CD4-positive, alpha-beta T cell treated with Interleukin-15 for 1 hour (primary cell): ENCODE measurements around the gene HDAC4.
A peak's percentile ranks its signal among the peaks of the same experiment; 100 is the strongest.

Source experiments
- DNase-seq: peaks from one replicate; pipeline ENCODE4 v3.0.0-alpha.2; 2020

The HDAC4 gene

DNA sequence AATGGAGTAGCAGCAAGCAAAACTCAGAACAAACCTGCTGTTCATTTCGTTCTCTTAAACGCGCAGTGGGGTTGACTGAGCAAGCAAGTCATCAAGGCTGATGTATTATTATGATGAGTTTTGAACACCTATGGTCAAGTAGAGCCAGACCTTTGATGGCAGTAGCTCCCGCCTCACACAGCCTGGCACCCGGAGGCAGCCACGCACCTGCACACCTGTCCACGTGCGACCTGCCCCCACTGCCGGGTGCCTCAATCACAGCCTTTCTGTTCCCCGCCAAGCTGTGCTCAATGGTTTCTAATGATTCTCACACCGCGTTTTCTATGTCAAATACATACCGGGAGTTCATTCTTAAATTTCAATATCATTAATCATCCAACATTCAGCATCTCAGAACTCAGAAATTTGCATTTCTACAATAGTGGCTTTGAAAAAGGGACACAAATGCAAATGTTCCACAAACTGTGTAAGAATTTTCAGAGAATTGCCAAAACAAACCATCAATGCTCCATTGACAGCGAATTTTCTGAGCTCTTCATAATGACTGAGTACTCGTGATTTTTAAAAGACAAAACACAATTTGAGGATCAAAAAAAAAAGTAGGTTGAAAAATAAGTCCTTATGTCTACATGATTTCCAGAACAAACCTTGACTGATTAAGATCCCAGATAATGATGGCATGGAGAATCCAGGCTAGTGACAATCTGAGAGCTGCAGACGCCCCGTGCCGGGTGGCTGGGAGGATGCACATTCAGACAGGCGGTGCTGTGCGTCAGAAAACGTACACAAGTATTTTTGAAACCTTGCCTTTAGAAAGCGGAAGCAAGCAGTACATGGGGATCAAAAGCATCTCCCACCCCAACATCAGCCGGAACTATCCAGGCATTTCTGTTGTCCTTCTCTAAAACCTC lies 56.6 kb downstream of the HDAC4 start:
- no peak for DNase-seq

DNA sequence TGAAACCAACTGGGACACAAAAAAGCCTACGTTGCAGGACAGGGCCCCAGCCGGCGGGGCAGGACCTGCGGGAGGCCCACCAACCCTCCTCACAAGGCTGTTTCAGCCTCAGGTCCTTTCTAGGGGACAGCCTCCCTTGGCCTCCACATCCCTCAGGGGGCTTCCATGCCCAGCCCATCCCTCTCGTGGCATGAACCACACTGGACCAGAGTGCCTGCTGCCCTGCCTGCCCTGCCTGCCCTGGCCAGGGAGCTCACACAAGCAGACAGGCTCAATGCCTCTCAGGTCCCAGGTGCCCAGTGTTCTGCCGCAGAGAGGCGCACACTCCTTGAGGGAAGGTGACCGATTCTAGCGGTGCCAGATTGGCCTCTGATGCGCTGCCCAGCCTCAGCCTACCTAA lies 57.4 kb downstream of the HDAC4 start:
- no peak for DNase-seq

DNA sequence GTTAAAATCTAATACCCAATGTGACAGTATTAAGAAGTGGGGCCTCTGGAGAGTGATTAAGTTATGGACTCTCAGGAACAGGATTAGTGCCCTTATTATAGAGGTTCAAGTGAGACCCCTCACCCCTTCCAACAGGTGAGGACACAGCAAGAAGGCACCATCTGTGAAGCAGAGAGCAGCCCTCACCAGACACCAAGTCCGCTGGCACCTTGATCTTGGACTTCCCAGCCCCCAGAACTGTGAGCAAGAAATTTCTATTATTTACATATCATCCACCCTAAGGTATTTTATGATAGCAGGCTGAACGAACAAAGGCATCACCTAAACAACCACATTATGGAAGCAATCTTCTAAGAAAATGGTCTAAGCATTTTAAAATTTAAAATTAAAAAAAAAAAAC lies 59.0 kb downstream of the HDAC4 start:
- DNase-seq: no peak

DNA sequence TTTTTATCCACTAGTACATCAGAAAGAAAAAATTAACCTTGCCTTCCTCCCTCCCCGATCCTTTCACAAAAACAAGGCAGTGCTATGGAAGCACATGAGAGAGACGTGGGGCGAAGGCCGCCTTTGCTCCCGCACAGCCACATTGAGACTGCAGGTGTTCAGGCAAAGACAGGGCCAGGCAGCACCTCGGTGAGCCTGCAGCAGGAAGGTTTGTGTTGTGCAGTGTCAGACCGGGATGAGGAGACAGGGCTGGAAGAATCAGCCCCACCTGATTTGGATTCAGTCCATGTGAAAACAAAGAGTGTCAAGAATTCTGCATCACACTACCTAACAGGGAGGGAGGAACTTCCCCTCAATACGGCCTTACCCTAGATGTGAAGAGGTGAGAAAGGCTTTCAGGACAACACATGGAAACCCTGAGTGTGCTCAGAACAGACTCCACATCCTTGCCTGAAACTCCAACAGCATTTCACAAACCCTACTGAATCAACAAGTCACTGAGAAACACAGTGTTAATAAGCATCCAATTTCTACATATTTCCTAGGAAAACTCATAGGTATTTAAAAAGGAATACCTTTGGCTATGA lies 59.6 kb downstream of the HDAC4 start:
- no peak for DNase-seq

GRCh38 chr2:239339726-239340601 lies 60.9 kb downstream of the HDAC4 start:
- DNase-seq: no peak

DNA sequence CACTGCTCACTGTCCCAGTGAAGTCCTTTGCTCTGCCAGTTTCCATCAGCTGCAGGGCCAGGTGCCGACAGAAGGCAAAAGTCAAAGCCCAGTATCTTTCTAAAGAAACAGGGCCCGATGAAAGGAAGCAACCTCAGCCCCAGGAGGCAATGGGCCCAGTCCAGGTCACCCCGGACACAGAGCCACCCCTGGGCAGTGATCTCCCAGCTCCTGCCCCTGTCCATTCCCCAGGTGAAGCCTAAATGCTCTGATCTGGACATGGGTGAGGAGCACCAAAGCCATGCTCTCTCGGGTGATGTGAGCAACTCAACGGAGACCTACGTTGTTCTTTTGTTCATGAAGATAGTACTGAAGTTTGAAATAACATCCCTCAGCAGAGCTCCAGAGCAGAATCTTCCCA lies 61.6 kb downstream of the HDAC4 start:
- no peak for DNase-seq

DNA sequence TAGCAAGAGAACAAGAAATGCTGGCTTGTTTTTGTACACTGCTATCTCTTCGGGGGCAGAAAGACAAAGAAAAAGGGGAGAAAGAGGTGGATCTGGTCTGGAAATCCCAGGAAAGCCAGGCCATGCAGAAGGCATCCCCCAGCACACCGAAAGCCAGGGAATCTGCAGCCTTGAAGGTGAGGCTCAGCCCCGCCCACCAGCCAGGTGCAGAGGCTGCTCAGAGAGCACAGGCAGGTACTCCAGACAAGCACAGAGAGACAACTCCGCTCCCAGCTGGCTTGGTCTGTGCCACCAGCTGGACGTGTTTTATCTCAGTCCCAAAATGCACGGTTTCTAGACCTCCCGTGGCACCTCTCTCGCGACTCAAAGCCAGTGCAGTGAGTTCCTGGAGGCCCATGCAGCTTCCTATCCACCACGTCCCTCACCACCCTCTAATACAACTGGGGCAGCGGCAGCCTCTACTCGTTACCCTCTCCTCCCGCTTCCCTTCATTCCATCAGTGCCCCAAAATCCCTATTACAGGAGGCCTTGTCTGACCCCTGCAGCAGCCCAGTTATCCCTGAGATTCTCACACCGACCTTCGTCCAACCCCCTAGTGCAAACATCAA lies 62.8 kb downstream of the HDAC4 start:
- DNase-seq: no peak

DNA sequence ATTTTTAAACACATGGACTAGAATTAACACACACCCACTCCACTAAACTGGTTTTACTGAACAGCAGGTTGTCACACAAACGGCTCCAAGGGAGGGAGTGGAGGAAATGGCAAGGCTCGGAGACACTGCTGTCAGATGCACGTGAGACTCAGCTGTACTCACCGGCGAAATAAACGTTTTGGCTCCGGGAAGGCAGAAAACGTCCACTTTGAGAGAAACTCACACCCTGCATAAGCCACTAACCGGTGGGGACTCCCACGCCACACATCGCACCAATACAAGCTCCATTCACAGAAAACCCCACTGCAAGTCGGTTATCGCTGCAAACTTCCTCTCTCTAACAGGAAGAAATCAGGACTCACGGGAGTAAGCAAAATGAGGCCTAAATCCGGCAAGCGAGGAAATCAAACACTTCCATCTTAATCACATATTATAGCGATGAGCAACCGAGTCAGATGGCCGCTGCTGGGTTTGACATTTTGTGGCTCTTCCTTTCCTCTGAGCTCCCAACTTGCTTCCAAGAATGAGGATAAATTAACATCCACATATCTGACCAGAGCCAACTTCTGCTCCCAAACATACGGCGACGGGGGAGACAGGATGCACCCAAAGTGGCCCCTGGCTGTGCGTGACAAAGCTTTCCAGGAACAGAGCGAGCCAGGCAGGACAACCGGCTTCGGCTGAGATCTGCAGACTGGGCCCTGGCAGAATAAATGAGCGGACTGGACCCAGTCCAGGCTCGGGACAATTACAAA lies 63.5 kb downstream of the HDAC4 start:
- DNase-seq: no peak

GRCh38 chr2:239331560-239331959 lies 69.3 kb downstream of the HDAC4 start:
- DNase-seq: no peak

DNA sequence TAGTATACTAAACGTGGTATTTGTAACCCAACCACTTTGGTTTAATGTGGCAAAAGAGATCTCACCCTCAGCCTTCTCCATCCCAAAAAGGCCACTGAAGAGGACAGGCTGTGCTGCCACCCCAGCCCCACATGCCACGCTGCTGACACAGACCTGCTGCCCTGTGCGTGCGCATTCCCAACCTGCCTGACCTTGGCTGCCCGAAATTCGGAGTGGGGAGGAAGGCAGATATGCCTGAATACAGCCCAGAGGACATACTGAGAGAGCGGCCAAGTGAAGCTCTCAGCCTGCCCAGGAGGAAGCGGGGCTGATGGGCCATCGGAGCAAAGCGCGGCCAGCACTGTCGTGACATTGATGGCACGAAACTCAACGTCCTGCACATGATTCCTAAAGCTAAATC lies 70.0 kb downstream of the HDAC4 start:
- no peak for DNase-seq

DNA sequence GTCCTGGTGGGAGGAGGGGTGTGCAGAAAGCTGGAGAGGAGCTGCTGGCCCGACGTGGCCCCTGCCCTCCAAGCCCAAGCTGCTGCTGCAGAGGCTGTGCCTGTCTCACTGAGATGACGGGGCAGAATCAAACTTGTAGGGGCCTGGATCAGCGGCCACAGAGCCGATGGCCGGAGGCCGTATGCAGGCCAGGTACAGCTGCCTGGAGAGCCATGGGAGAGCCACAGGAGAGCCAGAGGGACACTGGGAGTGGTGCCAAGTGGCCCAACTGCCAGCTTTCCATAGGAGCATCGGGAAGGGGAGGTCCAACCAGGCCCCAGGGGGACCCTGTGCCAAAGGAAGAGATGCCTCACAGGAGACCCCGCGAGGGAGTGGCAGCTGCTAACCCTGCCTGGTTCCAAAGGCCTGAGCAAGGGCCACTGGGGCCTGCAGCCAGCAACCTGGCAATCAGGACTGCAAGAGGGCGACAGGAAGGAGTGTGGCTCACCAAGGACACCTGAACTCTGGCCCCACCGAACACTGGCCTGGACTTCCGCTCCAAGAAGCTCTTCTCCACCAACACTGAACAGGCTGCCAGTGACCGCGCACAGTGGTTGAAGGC lies 70.7 kb downstream of the HDAC4 start:
- no peak for DNase-seq

- no peak for DNase-seq
Observed at GRCh38 chr2:239329284-239329971, 71.4 kb downstream of the HDAC4 start.

GRCh38 chr2:239328351-239329191 lies 72.2 kb downstream of the HDAC4 start:
- no peak for DNase-seq

DNA sequence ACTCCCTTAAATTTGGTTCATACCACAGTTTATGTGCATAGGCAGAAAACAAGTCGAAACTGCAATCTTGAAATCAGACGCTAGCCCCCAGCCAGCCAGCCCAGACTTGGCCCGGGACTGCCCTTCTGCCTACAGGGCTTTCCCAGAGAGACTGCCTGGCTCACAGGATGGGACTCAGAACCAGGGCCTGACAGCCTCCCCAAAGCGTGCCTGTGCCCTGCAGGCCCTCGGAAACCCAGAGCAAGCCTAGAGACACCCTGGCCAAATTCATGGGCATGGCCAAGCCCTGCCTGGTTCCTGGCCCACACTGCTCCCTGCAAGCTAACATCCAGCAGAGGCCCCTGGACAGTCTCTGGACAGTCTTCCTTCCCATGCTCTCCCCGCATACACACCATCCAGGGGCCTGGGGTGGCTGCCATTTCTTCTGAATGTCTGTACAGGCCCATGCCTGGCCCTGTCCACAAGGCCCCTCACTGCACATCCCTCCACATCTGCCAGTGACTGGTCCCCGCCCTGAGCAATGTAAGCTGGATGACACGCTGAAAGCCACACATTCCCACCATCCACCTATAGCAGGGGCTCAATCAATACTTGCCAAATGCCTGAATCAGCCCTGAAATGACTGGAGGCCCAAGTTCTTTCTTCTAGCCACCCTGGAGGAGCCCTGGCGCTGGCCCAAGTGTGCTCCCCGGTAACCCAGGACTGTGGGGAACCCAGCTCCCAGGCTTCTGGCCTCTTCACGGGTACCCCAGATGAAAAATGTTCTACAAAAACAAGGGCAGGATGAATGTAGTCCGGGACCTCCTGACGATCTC lies 73.1 kb downstream of the HDAC4 start:
- no peak for DNase-seq

- DNase-seq: peak; percentile 70
Observed at GRCh38 chr2:239326831-239327535, 73.8 kb downstream of the HDAC4 start.

GRCh38 chr2:239324456-239324855 lies 76.4 kb downstream of the HDAC4 start:
- DNase-seq: no peak

- DNase-seq: no peak
Observed at GRCh38 chr2:239323447-239323846, 77.4 kb downstream of the HDAC4 start.

GRCh38 chr2:239322416-239323086 lies 78.3 kb downstream of the HDAC4 start:
- peak; percentile 52 for DNase-seq
